Pancreas (tissue), 10 donors: ENCODE results near the gene SUZ12. TPM values are rescaled to one million over a fixed set of nuclear protein-coding genes. Genes with fewer than 3 reads are reported as not detected.
A peak's percentile ranks its signal among the peaks of the same experiment; 100 is the strongest.
"Not testable (repeated sequence)": the region's sequence is repeated elsewhere in the genome, so short reads cannot be mapped to it uniquely, and the experiment has no call there.

ENCODE experiments used
- ATAC-seq, 4 donors: fragments of 200-7000 bp; cut with Tn5 transposase; one replicate each; pipeline versions ENCODE4 v1.8.0 to v1.9.1; 2020; ENCODE audit warnings: mild to moderate bottlenecking in 4 of 4, moderate library complexity in 4 of 4
- DNase-seq, 6 donors: peaks; one replicate each; pipeline ENCODE4 v3.0.0-alpha.2; 2020
- FAIRE-seq: peaks from 2 replicates; lab custom pipeline; 2012; peaks lifted over from hg19 to GRCh38; lab: Jason Lieb, UNC
- H3K27ac ChIP-seq, 4 donors: fragments of 200-600 bp; sonication (generic); 1 replicate in 3 of 4; 2 replicates in 1 of 4; pipeline versions ENCODE4 v1.5.0 to v1.8.0; 2020
- H3K27me3 ChIP-seq, 4 donors: fragments of 200-600 bp; one replicate each; pipeline ENCODE4 v1.8.0; 2021
- H3K36me3 ChIP-seq, 3 donors: fragments of 200-600 bp; sonication (generic) in 1 of 3; one replicate each; pipeline versions ENCODE4 v1.5.0 to v1.8.0; 2020 to 2021
- H3K4me1 ChIP-seq, 3 donors: fragments of 200-600 bp; one replicate each; pipeline ENCODE4 v1.8.0; 2021
- H3K4me3 ChIP-seq, 4 donors: fragments of 200-600 bp; sonication (generic) in 2 of 4; one replicate each; pipeline versions ENCODE4 v1.5.0 to v1.8.0; 2020 to 2021
- H3K9me3 ChIP-seq, 4 donors: fragments of 200-600 bp; one replicate each; pipeline ENCODE4 v1.8.0; 2021
- WGBS, 2 donors: extraction: QIAGEN DNeasy Blood & Tissue Kit; methylation state at CpG; one replicate each; pipeline ENCODE4 v1.1.7; 2013; 5-methylcytosine and 5-hydroxymethylcytosine counted together
- intact Hi-C, 3 donors: fragments of 100-400 bp; cut with DNase I; formaldehyde crosslinking; loops; one replicate each; pipeline versions ENCODE4 v1.11.1 to v1.14.2; 2022
- polyA plus RNA-seq, 2 donors: library from polyadenylated mRNA; stranded (reverse); fragments of 200-250 nt; gene quantifications; one replicate each; pipeline ENCODE4 v1.2.3, GENCODE V29; 2013
- total RNA-seq, 6 donors: library from RNA; stranded (reverse); fragmentation: NEBNext Ultra II Directional in 4 of 6; extraction: Animal tissue kit (Norgen Biotek cat#: 25700) in 4 of 6; gene quantifications; one replicate each; pipeline versions ENCODE4 v1.2.1 to v1.2.4, GENCODE V29; 2021 to 2023
- TF ChIP-seq, protein P1 (sequence below), 4 donors: fragments of 200-600 bp; sonication (generic) in 3 of 4; IDR thresholded peaks; one replicate each; pipeline versions ENCODE4 v1.5.0 to v1.8.0; 2021; ENCODE audit warnings: antibody characterized with exemption in 4 of 4
- donor health status: healthy with polysubstance abuse.
- donor health status: DM: no; HTN: no; CAD: no; lungs with moderate emphysema.
- donor health status: DM: no; HTN: no; CAD: no.
- donor health status: control.
- donor health status: control.
- donor health status: Bipolar disorder and iron deficiency.
- donor health status: DM: yes; HTN: yes; CAD: no.
- donor health status: DM: no; HTN: no; CAD: no.
- donor health status: DM: no; HTN: no; CAD: no.
- donor health status: DM: yes; HTN: yes; CAD: no.

SUZ12 gene
- total and polyA plus RNA-seq, 8 donors = 6.6 to 11.7 (median 7.7) TPM

DNA sequence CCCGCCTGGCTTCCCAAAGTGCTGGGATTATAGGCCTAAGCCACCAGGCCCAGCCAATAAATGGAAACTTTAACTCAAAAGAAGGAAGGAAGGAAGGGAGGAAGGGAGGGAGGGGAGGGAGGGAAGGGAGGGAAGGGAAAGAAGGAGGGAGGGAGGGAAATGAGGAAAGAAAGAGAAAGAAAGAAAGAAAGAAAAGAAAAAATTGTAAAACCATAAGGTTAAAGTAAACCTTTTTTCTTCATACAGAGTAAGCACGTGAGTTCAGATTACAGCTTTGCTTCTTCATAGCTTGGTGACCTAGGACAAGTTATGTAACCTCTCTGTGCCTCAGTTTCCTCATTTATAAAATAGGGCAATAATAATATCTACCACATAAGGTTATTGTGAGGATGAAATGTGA, 96.4 kb downstream of the SUZ12 start:
- Histone ChIP-seq H3K36me3 (peaks cover 0 to 17% (median 0%) of the 10 kb centered on the region in 3 donors), H3K4me1 (no peaks in the 10 kb centered on the region), H3K27me3 (no peaks in the 10 kb centered on the region), H3K4me3 (no peak overlapping the region), H3K27ac (no peak overlapping the region), H3K9me3 (no peaks in the 10 kb centered on the region)
- DNase-seq (no peak), ATAC-seq (no peak), FAIRE-seq (no peak)
- TF ChIP-seq, protein P1, sequence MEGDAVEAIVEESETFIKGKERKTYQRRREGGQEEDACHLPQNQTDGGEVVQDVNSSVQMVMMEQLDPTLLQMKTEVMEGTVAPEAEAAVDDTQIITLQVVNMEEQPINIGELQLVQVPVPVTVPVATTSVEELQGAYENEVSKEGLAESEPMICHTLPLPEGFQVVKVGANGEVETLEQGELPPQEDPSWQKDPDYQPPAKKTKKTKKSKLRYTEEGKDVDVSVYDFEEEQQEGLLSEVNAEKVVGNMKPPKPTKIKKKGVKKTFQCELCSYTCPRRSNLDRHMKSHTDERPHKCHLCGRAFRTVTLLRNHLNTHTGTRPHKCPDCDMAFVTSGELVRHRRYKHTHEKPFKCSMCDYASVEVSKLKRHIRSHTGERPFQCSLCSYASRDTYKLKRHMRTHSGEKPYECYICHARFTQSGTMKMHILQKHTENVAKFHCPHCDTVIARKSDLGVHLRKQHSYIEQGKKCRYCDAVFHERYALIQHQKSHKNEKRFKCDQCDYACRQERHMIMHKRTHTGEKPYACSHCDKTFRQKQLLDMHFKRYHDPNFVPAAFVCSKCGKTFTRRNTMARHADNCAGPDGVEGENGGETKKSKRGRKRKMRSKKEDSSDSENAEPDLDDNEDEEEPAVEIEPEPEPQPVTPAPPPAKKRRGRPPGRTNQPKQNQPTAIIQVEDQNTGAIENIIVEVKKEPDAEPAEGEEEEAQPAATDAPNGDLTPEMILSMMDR (IDR thresholded peaks at IDR 0.05) = no peak
- 94 to 97% methylated on average over 2 of the region's 2 CpGs for whole genome bisulfite sequencing, 2 donors
- intact Hi-C loops = no loop called here

DNA sequence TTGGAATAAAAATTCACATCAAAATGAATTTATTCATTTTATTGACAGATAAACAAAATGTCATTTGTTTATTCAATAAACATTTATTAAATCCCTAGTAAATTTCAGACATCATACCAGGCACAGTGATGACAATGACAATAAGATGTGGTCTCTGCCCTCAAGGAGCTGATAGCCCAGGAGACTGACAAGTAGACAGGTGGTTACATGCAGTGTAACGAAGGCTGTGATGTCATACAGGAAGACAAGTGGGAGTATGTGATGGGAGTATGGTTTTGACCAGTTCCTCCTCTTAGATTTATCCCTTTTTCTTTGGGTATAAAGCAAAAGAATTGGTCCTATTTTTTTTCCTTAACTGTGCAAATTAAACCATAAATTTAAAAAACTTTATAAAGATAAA, 97.0 kb downstream of the SUZ12 start:
- FAIRE-seq, H3K4me1 ChIP-seq, DNase-seq, intact Hi-C loops, ATAC-seq, H3K4me3 ChIP-seq, H3K27me3 ChIP-seq, H3K9me3 ChIP-seq, H3K27ac ChIP-seq: not testable (repeated sequence)
- peaks cover 0 to 17% (median 0%) of the 10 kb centered on the region in 3 donors for H3K36me3 ChIP-seq
- WGBS, 2 donors = 89 to 100% methylated on average over 1 of the region's 1 CpG

DNA sequence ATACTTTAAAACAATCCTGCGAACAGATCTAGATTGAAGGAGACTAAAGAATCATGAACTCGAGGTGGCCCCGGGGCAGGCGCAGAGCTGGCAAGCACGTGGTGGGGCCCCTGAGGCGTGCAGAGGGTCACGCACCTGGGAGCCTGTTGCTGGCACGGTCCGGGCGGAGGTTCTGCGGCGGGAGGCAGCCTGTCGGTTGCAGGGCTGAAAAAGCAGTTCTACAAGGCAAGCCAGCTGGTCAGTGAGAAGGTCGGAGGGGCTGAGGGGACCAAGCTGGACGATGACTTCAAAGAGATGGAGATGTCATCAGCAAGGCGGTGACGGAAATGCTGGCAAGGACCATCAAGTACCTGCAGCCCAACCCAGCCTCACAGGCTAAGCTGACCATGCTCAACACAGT, 103.4 kb downstream of the SUZ12 start:
- WGBS, 2 donors = 93 to 94% methylated on average over 17 of the region's 17 CpGs
- H3K4me1 ChIP-seq, intact Hi-C loops, H3K4me3 ChIP-seq, H3K27ac ChIP-seq, H3K9me3 ChIP-seq, ATAC-seq, DNase-seq, FAIRE-seq, H3K27me3 ChIP-seq: not testable (repeated sequence)
- peaks cover 0 to 13% (median 0%) of the 10 kb centered on the region in 3 donors for H3K36me3 ChIP-seq

DNA sequence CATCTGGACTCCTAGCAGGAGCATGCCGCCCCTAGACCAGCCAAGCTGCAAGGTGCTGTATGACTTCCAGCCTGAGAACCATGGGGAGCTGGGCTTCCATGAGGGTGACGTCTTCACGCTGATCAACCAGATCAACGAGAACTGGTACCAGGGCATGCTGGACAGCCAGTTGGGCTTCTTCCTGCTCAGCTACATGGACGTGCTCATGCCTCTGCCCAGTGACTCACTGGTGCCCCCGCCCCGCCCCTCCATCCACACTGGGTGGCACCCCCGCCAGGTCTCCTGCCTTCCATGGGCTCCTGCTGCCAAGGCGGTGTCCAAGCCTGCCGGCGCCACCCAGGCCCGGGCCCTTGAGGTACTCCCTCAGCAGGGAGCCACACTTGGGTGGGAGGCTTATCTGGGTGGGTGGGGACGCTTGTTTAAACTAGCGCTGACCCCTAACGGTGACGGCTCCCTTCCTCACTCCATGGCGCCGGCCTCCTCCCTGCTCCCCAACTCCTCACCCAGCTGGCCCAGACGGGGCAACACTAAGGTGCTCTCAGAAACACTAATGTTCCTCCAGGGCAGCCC, 104.6 kb downstream of the SUZ12 start:
- H3K36me3 ChIP-seq, FAIRE-seq, H3K4me1 ChIP-seq, intact Hi-C loops, H3K27ac ChIP-seq, H3K27me3 ChIP-seq, H3K4me3 ChIP-seq, H3K9me3 ChIP-seq, ATAC-seq: not testable (repeated sequence)
- WGBS, 2 donors = 95 to 96% methylated on average over 18 to 19 of the region's 19 CpGs
- DNase-seq = peak in 1 of 6 donors; percentile 44

DNA sequence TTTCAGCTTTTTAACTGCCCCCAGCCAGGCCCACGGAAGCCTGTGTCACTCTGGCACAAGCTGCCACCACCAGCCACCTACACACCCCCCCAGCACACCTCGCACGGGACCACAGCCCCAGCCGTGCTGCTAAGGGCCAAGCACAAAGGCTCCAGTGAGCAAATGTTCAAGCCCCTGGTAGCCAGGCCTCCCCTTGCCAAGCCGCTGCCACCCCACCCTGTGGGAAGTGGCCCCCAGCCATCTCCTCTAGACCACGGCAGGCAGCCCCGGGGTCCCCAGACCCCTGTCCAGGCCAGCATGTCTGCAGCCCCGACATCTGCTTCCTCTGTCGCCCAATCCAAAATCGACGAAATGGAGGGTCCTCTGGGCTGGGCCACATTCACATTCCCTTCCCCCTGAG, 105.5 kb downstream of the SUZ12 start:
- H3K27me3 ChIP-seq, intact Hi-C loops, H3K4me3 ChIP-seq, FAIRE-seq, DNase-seq, ATAC-seq, H3K27ac ChIP-seq, H3K9me3 ChIP-seq, H3K4me1 ChIP-seq, H3K36me3 ChIP-seq: not testable (repeated sequence)
- 92 to 97% methylated on average over 7 to 10 of the region's 11 CpGs for WGBS, 2 donors

DNA sequence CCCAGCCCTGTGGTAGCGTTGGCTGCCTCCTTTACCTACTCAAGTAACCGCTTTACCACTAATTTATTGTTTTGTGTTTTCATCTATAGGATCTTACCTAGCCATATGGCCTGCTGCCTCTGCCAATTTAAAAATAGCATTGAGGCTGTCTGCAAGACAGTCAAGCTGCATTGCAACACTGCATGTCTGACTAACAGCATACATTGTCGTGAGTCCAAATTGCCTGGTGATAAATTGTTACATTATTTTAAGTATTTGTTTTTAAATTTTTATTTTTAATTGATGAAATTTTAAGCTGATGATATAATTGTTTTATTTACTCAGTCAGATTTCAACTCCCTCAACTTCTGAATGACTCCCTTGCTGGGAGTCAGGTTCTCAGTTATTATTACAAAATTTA, 108.8 kb downstream of the SUZ12 start:
- H3K27ac ChIP-seq, ATAC-seq, H3K36me3 ChIP-seq, H3K4me1 ChIP-seq, H3K27me3 ChIP-seq, intact Hi-C loops, H3K9me3 ChIP-seq, H3K4me3 ChIP-seq, FAIRE-seq, DNase-seq: not testable (repeated sequence)
- WGBS, 2 donors = 89 to 94% methylated on average over 3 of the region's 3 CpGs

DNA sequence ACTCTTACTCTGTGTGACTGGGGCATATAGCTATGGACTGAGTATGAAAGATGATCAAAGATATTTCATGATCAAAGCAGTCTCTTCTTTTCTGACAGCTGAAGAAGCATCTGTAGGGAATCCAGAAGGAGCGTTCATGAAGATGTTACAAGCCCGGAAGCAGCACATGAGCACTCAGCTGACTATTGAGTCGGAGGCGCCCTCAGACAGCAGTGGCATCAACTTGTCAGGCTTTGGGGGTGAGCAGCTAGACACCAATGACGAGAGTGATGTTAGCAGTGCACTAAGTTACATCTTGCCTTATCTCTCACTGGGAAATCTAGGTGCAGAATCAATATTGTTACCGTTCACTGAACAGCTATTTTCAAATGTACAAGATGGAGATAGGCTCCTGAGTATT, 110.9 kb downstream of the SUZ12 start:
- WGBS, 2 donors = 94 to 96% methylated on average over 6 of the region's 6 CpGs
- H3K9me3 ChIP-seq, H3K27ac ChIP-seq, H3K4me3 ChIP-seq, H3K36me3 ChIP-seq, H3K27me3 ChIP-seq, intact Hi-C loops, DNase-seq, ATAC-seq, H3K4me1 ChIP-seq, FAIRE-seq: not testable (repeated sequence)

Other genes with a start within 250 kb of the SUZ12 start
- gene COPRS, start 77.8 kb upstream of the SUZ12 start, total RNA-seq = 10 to 100 TPM; 14.9 to 24.0 (median 17.8) TPM
- gene COPRS, start 77.8 kb upstream of the SUZ12 start, polyA plus RNA-seq = 10 to 100 TPM; 29.5 to 43.7 TPM
- gene UTP6, start 35.3 kb upstream of the SUZ12 start, total RNA-seq = 10 to 100 TPM; 17.5 to 32.2 (median 19.4) TPM
- gene UTP6, start 35.3 kb upstream of the SUZ12 start, polyA plus RNA-seq = 10 to 100 TPM; 38.4 to 79.1 TPM
- 10 to 100 TPM in 1 of 6 donors, 1 to 10 TPM in 5; 2.9 to 11.0 (median 5.7) TPM for gene LRRC37B, start 70.4 kb downstream of the SUZ12 start, total RNA-seq
- 10 to 100 TPM in 1 of 2 donors, 1 to 10 TPM in 1; 8.2 to 11.9 TPM for gene LRRC37B, start 70.4 kb downstream of the SUZ12 start, polyA plus RNA-seq
- 10 to 100 TPM; 11.6 to 19.2 (median 14.4) TPM for gene RHOT1, start 205.5 kb downstream of the SUZ12 start, total RNA-seq
- gene RHOT1, start 205.5 kb downstream of the SUZ12 start, polyA plus RNA-seq = 10 to 100 TPM; 22.8 to 26.7 TPM